Endothelial cell of hepatic sinusoid (primary cell): Measurements from ENCODE around the gene BCOR.

ENCODE experiments used
- in situ Hi-C: cut with HindIII; loops from 2 replicates; pipeline ENCODE4 v1.10.0; 2017; ENCODE audit warnings: low sequenced_read_pairs

Gene BCOR

DNA sequence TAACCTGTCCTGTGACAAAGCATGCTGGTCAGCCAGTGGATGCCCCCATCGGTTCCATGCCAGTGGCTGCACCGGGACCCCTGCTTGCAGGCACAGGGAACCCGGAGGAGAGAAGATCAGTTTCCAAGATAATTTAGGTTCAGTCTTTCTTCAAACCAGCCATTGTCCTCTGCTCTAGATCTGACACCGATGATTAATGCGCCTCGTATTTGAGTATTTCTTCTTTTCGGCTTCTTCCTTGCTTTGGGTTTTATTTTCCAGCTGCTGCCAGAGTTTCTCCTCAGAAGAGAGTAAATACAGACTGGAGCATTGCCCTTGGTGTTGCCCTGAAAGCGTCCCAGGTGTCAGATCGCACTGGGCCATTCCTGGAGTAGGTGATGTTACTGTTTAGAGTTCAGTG lies 19.2 kb upstream of the BCOR start:
- in situ Hi-C loops, result no loop called here

DNA sequence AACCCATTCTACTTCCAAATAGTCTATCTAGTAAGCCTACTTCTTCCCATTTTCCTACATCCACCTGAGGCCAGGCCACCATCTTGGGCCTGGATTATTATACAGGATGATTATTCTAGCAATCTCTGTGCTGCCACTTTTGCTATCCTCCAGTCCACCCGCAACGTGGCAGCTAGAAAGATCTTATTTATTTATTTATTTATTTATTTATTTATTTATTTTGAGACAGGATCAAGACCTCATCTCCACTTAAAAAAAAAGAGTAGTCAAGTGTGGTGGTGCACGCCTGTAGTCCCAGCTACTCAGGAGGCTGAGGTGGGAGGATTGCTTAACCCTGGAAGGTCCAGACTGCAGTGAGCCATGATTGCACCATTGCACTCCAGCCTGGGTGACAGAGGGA lies 15.2 kb upstream of the BCOR start:
- in situ Hi-C loops, result no loop called here

DNA sequence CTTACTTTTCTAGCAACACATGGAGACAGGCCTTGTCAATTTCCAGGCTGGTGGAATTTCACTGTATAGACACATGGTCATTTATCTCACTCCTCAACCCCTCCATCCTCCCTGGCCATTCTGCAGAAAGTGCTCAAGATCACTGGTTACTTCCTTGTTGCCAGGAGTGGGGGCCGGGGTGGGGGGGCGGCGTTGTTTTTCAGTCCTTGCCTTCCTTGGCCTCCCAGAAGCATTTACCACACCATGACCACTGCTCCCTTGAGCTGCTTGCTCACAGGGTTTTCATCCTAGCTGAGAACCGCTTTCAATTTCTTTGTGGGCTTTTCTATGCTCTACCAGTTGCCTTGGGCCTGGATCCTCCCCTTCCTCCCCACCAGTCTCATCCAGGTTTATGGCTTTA lies 14.1 kb upstream of the BCOR start:
- in situ Hi-C loops, result no loop called here

DNA sequence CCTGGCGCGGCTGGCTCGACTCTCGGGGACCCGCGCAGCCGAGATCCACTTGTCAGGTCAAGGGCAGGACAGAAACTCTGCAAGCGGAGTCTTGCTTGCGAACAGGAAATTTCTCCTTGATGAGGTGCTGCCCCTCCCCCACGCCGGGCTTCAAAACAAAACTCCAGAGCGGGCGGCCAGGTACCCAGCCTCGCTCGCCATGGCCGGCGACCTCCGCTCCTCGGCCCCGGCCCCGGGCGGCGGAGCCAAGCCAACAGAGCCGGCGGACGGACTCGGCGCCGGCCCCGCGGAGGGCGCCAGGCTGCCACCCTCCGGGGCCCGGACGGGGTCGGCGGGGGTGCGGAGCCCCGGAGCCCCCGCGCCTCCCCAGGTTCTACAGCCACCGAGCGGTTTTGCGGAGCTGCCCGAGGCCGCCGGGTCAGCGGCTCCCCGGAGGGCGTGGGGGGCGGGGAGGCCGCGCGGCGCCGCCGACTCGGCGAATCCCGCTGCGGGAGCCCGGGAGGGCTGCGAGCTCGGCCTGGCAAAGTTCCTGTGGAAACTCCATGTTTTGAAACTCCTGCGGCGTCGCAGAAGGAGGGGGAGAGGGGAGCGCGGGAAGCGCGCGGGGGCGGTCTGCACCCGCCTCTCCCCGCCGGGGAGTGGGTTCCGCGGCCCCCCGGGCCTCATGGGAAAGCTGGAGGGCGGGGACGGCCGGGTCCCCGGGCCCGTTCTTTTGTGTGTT lies 11.7 kb upstream of the BCOR start:
- in situ Hi-C loops, result no loop called here

DNA sequence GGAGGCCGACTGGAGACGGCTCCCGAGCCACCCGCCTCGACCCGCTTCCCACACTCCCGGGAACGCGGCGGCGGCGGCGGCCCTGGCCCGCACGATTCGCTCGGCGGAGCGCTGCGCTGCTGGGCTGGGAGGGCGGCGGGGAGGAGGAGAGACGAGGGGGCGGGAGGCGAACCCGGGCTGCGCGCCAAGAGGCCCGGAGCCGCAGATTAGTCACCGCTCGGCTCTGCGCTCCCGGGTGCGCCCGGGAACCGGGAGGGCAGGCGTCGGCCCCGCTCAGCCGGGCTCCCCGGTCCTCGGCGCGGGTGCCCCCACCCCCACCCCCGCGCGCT lies 11.2 kb upstream of the BCOR start:
- in situ Hi-C loops, result no loop called here

DNA sequence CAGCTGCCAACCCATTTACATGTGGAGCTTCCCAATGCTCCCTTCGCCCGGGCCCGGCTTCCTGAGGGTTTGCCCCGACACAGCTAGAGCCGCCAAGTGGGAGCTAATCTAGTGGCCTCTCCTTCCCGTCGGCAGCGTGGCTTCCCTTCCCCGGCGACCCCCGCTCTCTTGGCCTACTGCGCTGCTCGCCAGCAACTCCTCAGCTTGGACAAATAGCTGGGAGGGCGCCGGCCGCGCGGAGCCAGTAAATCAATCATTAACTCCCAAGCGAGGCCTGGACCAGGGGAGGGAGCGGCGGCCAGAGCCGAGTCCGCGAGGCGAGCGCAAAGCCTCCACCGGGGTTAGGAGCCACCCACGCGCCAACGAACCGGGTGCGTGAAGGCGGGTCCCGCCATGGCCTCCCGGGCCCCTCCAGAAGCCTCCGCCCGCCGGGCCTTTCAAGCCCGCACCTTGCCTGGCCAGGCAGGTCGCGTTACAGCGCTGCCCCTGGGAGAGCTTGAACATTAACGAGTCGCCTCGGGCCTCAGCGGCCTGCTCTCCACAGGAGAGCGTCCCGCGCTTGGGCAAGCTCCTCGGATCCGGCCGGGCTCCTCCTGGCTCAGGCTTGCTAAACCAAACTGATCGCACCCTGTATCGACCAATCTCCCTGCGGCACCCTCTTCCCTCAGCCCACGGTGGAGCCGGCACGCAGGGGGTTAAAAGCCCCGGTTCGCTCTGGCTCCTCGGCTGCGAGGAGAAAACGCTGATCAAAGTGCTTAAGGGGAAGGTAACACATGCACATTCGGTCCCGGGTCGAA lies 10.6 kb upstream of the BCOR start:
- in situ Hi-C loops, result no loop called here

DNA sequence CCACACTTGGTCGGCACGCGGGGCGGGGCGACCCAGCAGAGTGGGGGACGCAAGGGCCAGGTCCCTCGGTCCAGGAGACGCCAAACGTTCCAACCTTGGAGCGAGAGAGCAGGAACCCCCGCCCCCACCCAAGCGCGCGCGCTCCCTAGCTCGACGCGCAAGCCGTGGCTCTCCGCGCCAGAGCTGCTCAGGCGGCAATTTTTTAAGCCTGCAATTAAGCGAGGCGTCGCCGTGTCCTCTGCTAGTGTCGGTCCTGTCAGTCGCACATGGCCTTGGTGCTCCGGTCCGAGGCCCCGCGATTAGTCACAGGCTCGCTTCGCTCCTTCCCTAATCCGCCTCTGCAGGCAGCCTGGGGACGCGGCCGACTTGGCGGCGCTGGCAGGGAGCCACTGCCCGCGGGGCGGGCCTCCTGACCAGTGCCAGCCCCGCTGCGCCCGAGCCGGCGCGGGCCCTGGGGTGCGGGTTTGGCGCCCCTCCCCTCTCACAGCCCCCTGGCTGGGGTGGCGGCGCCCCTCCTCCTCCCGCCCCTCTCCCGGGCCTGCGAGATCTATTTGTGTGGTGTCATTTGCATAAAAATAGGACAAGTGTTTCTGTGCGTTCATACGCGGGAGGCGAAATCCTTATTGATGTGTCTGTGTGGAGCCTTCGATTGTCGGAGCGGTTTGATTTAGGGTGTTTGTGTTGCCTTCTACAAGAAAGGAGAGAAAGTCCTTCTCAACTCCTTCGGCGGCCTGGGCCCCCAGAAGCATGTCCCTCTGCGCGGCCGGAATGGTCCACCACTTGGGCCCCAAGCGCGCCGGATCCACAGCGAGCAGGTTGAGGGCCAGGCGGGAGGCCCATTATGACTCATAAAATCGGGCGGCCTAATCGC lies 9.8 kb upstream of the BCOR start:
- in situ Hi-C loops, result no loop called here

DNA sequence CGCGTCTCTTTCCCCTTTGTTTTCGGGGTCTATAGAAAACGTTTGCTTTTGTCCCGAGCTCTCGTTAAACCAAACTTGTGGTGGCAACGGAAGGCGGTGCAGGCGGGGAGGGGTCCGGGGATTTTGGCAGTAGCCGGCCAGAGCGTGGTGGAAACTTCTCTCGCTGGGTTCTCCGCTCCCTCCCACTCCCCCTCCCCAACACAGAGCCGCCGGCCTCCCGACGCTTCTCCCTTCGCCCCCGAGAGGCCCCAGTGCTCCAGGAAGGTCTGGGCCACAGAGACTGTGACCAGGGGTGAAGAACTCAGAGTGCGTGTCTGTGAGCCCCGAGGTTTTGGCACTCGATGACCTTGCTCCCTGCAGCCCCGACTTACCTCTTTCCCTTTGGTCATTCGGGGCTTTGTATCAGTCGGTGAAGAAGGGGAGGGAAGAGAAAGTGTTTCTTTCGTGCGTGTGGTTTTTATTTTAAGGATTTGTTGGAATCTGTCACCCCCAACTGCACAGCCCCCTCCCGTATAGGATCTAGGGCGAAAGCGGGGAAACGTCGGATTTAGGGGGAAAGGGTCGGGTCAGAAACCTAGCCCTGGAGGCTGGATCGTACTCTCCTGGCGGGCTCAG lies 9.0 kb upstream of the BCOR start:
- in situ Hi-C loops, result no loop called here

DNA sequence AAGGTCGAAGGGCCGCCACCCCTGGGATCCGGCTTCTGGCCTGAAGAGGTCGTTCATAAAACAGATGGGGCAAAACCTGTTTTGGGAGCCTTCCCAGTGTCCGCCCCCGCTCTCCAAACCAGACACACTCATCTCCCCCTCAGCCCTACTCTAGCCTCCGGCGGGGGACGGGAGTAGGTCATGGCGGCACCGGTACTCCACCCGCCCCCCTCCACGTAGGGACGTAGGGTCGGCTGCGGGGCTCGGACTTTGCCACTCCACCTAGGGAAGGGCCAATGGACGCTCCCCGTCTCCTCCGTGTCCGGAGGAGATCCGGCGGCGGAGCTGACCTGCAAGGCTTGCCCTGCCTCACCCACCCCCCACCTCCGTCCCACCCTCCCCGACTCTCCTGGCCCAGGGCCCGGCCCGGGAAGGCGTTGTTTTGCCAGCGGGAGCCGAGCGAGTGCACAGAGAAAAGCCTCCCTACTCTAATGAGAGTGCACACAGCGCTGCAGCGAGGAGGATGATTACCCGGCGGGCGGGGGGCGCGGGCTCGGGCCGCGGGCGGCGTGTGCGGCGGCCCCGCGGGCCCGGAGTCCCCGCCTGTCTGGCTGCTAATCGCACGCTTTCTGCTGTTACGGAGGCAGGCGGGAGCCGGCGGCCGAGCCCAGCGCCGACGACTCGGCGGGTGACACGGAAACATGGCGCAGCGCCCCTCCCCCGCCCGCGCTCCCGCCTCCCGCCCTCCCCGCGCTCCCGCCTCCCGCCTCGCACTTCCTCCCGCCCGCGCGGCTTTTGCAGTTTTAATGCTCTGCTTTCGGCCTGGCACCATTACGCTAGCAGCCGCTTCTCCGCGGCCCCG lies 8.3 kb upstream of the BCOR start:
- in situ Hi-C loops, result no loop called here

DNA sequence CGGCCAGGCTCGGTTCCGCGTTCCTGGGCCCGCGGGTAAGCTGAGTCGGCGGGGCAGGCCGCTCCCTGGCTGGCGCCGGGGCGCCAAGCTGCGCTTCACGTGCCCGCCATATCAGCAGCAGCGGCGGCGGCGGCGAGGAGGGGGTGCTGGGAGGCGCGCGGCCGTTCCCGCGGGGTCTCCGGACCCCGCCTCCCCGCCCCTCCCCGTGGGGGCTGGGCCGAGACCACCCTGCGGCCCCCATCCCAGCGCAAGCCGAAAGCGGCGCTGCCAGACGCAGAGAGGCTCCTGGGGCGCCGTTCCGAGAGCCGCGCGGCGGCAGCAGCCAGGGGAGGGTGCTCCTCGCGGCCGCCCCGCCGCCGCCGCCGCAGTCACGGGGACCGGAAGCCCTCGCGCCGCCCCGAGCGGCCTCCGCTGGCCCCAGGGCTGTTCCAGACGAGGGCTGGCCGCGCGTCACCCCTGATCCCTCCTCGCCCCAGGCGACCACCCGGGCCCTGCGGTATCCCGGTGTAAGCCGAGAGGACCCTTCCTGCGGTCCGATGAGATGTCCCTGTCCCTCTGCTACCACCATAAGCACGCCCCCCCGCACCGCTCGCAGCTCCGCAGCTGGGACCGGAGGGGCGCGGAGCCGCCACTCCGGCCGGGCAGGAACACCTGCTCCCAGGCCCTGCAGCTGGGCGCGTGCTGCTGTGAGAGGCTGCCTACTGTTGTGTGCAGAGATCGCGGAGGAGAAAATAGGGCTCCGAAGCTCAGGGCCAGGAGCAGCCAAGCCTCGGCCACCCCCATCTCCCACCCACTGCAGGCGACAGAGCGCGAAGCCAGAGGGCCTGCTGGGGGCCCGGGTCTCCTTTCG lies 7.5 kb upstream of the BCOR start:
- in situ Hi-C loops, result loop anchor here (5.0 kb wide), 2 partner anchors 32 to 62 kb away; no protein-coding TSS in a partner anchor

DNA sequence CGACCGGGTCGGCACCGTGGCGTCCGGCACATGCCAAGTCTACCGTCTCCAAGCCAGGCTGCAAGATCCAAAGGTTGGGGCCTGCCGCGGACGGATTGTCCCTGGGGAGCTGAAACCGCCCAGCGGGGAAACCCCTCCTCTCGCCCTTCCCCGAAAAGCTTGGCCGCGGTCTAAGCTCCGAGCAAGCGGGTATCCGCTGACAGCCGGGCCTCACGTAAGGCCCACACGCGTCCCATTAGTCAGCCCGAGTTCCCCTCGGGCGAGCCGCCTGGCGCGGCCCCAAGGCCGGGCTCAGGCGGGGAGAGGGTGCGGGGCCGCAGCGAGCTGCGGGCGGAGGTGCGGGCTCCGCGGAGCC lies 6.8 kb upstream of the BCOR start:
- in situ Hi-C loops, result loop anchor here (5.0 kb wide), 2 partner anchors 33 to 63 kb away; no protein-coding TSS in a partner anchor

DNA sequence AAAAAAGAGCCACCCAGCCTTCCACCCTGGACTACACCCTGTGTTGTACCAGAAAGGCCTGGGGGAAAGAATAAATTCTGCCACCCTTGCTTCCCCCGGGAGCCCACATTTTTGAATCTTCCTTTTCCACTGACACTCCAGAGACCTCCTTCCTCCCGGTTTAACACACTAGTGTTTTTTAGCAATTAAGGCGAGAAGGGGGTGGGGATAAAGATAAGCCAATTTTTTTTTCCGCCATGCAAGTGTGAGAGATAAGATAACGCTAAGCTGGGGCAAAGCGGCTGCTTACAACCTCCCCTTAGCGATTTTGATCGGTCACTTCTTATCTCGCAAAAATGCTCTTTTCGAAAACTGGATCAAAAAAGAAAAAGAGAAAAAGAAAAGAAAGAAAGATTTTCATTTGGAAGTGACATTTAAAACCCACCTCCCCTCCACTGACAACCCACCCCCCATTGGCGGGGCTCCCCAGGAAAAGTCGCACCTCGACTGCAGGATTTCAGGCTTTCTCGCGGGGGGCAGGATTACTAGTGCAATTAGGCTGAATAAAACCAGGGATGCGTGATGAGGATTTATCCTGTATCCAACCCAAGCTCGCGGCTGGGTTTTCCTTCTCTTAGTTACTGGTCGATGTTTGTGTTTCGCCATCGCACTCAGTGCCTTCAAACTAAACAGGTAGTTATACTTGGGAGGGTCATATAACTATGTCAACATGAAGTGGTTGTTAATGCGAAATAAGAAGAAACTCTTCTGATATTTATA lies 6.0 kb upstream of the BCOR start:
- in situ Hi-C loops, result loop anchor here (5.0 kb wide), 2 partner anchors 34 to 64 kb away; no protein-coding TSS in a partner anchor

DNA sequence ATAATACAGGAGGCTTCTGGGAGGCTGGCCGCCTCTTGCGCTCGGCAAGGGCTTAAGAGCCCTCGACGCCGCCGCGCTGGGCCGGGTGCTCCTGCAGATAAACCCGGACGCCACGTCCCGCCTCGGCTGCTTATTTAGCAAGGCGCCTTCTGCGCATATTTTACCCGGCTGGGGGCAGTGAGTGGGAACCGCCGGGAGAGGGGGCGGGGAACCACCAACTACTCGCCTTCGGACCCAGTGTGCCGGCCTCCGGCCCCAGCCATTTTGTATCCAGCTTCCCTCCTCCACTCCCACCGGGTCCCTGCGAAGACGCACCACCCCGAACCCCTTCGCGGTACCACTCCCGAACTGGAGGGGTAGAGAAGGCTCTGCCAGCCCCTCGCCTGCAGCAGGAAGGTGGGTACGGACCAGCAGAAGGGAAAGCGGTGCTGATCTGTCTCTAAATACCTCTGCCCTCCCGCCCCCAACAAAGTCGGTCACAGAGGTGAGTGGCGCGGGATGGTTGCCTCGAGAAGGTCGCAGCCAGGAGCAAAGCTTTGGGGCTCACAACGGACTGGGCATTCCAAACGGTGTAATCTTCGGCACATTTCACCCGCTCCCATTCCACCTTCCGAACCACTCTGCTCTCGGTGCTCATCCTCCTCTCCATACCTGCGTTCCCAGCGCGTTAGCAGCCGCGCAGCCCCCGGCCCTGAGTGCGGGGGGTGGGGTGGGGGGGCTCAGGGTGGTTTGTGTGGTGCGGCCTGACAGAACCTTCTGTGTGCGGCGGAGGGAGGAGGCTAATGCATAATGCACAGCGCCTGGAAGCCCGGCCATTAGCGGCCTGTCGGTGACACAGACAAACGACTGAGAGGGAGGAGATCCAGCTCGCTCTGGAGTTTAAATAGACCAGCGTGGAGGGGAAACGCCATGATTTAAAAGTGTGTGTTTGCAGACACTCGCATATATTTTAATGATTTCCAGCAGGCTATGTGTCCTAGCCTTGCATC lies 4.9 kb upstream of the BCOR start:
- in situ Hi-C loops, result loop anchor here (5.0 kb wide), 2 partner anchors 35 to 65 kb away; no protein-coding TSS in a partner anchor

DNA sequence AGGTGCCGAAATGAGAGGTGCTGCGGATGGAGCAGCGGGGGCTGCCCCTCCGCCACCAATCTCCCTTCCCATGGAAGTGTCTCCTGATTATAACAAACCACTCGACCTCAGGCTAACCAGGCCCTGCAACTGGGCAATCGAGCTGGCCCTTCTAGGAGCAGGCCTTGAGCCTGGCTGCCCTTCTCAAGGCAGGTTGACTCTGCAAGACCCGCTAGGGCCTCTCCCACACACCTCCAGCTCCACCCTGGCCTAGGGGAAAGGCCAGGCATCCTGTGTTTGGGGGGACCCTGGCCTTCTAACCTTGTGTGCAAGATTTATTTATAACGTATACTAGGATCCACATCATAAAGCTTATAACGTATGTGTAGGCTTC lies 3.7 kb upstream of the BCOR start:
- in situ Hi-C loops, result loop anchor here (5.0 kb wide), 2 partner anchors 36 to 66 kb away; no protein-coding TSS in a partner anchor

DNA sequence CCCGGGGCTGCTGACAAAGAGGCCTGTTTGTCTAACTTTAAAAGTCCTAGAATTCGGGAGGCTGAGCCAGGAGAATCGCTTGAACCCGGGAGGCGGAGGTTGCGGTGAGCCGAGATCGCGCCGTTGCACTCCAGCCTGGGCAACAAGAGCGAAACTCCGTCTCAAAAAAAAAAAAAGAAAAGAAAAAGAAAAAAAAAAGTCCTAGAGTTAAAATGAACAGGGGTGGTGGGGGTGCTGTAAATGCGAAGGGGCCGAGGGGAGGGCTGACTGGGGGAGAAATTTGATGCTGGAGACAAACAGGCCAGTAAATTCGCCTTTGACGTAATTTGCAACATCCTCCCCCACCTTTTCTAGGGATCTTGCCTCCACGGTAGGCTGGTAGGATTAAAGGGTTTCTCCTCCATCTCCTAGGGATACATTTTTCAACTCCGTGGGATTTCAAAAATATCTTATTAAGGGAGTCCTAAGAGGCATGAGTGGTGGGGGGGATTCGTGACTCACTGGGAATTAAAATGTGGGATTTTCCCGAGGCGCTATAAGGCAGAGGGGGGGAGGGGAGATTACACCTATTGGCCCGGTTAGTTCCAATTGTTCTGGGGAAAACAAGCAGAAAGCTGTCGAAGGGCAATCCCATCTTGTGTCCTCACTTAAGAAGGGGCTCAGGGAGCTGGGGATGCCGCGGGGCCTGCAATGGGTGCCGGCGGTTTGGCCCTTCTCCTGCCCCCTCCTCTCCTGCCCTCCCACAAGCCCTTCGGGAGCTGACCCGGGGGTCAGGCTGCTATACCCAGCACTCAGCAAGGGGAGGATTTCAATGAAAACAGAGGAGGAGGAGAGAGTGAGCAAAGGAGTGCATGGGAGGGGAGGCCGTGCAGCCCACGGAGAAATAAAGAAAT lies 3.0 kb upstream of the BCOR start:
- in situ Hi-C loops, result loop anchor here (5.0 kb wide), 2 partner anchors 37 to 67 kb away; no protein-coding TSS in a partner anchor

DNA sequence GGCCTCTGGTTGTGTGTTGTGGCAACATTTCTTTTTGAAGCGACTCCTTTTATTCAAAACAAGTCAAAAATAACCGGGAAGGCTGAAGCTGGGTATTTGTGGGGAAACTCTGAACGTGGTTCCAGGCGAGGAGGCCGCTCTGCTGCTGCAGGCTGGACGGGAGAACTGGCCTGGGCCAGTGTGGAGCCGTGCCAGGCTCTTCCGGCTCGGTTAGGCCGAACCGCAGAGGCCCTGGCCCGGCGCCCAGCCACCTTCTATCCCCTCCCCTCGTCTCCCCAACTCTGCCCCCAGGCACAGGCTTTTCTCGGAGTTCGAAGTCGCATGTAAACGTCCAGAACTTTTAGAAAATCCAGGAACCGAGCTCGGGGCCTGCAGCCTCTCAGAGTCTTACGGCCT lies 2.4 kb upstream of the BCOR start:
- in situ Hi-C loops, result loop anchor here (5.0 kb wide), 2 partner anchors 37 to 67 kb away; no protein-coding TSS in a partner anchor
